NCI-H774 (cell line): ENCODE measurements around the gene TRA2B.
"Not testable (repeated sequence)": the region's sequence is repeated elsewhere in the genome, so short reads cannot be mapped to it uniquely, and the experiment has no call there.

Source experiments
- DNase-seq: peaks from one replicate; lab custom pipeline; 2025; lab: John Stamatoyannopoulos, UW

Gene TRA2B

GRCh38 chr3:185927501-185928200 lies 10.2 kb downstream of the TRA2B start:
- DNase-seq, result no peak

- no peak for DNase-seq
Measured at GRCh38 chr3:185926445-185926844, 11.4 kb downstream of the TRA2B start.

GRCh38 chr3:185925353-185925752 lies 12.5 kb downstream of the TRA2B start:
- no peak for DNase-seq

- no peak for DNase-seq
Measured at GRCh38 chr3:185924375-185924774, 13.4 kb downstream of the TRA2B start.

GRCh38 chr3:185920184-185920583 lies 17.6 kb downstream of the TRA2B start:
- DNase-seq, result no peak

- DNase-seq, result no peak
Measured at GRCh38 chr3:185916042-185916833, 21.6 kb downstream of the TRA2B start.

GRCh38 chr3:185915642-185916041 lies 22.2 kb downstream of the TRA2B start:
- DNase-seq, result no peak

GRCh38 chr3:185914911-185915629 lies 22.7 kb downstream of the TRA2B start:
- DNase-seq, result no peak

GRCh38 chr3:185912929-185913901 lies 24.6 kb downstream of the TRA2B start:
- no peak for DNase-seq

- no peak for DNase-seq
Measured at GRCh38 chr3:185912512-185912911, 25.3 kb downstream of the TRA2B start.

GRCh38 chr3:185911076-185911448 lies 26.8 kb downstream of the TRA2B start:
- not testable (repeated sequence) for DNase-seq

GRCh38 chr3:185910322-185911075 lies 27.3 kb downstream of the TRA2B start:
- DNase-seq, result not testable (repeated sequence)

- not testable (repeated sequence) for DNase-seq
Measured at GRCh38 chr3:185909913-185910312, 27.9 kb downstream of the TRA2B start.

GRCh38 chr3:185900228-185900627 lies 37.6 kb downstream of the TRA2B start:
- no peak for DNase-seq

- DNase-seq, result no peak
Measured at GRCh38 chr3:185896636-185897035, 41.2 kb downstream of the TRA2B start.

- no peak for DNase-seq
Measured at GRCh38 chr3:185887066-185887465, 50.7 kb downstream of the TRA2B start.

- no peak for DNase-seq
Measured at GRCh38 chr3:185884641-185885040, 53.2 kb downstream of the TRA2B start.

GRCh38 chr3:185881926-185882325 lies 55.9 kb downstream of the TRA2B start:
- no peak for DNase-seq

- DNase-seq, result no peak
Measured at GRCh38 chr3:185880600-185880999, 57.2 kb downstream of the TRA2B start.

GRCh38 chr3:185878920-185879319 lies 58.9 kb downstream of the TRA2B start:
- DNase-seq, result no peak

- peak; percentile 57 for DNase-seq
Measured at GRCh38 chr3:185874119-185874518, 63.7 kb downstream of the TRA2B start.
